Glutamatergic neuron (in vitro differentiated cells): Measurements from ENCODE around the gene EXOC6B. TPM values are rescaled to one million over a fixed set of nuclear protein-coding genes. Genes with fewer than 3 reads are reported as not detected.

Experiments used
- DNase-seq: peaks from one replicate; pipeline ENCODE4 v3.0.0; 2022
- H3K27ac Mint-ChIP-seq: one replicate; pipeline ENCODE4 v1.8.0; 2020; ENCODE audit warnings: mild to moderate bottlenecking, mixed read lengths, inconsistent platforms; ENCODE audit not compliant: unreplicated experiment
- H3K27me3 Mint-ChIP-seq: one replicate; pipeline ENCODE4 v1.8.0; 2020; ENCODE audit warnings: mild to moderate bottlenecking, moderate library complexity, mixed read lengths, inconsistent platforms; ENCODE audit not compliant: unreplicated experiment
- H3K36me3 Mint-ChIP-seq: one replicate; pipeline ENCODE4 v1.8.0; 2020; ENCODE audit warnings: mild to moderate bottlenecking, mixed read lengths, inconsistent platforms; ENCODE audit not compliant: unreplicated experiment
- H3K4me1 Mint-ChIP-seq: one replicate; pipeline ENCODE4 v1.8.0; 2020; ENCODE audit warnings: mild to moderate bottlenecking, low read depth, mixed read lengths, inconsistent platforms; ENCODE audit not compliant: unreplicated experiment
- H3K4me3 Mint-ChIP-seq: one replicate; pipeline ENCODE4 v1.8.0; 2020; ENCODE audit warnings: mild to moderate bottlenecking, mixed read lengths, inconsistent platforms; ENCODE audit not compliant: unreplicated experiment
- H3K9me3 Mint-ChIP-seq: one replicate; pipeline ENCODE4 v1.8.0; 2020; ENCODE audit warnings: mild to moderate bottlenecking, moderate library complexity, mixed read lengths, inconsistent platforms; ENCODE audit not compliant: unreplicated experiment
- CTCF ChIP-seq: fragments of 200-600 bp; sonication (generic); IDR thresholded peaks from one replicate; pipeline ENCODE4 v1.5.0; 2021; ENCODE audit not compliant: partially characterized antibody, unreplicated experiment
- total RNA-seq: library from RNA; stranded (reverse); fragmentation: NEBNext Ultra II Directional; extraction: Animal tissue kit (Norgen Biotek cat#: 25700); gene quantifications from one replicate; pipeline ENCODE4 v1.2.1, GENCODE V29; 2021; ENCODE audit not compliant: unreplicated experiment

EXOC6B gene
- total RNA-seq, 1 donor from 2014 or later = 34.5 TPM

GRCh38 chr2:72271276-72271614, 554.6 kb downstream of the EXOC6B start:
- H3K4me1 Mint-ChIP-seq = no peaks in the 10 kb centered on the region
- no peak for DNase-seq
- no peaks in the 10 kb centered on the region for H3K36me3 Mint-ChIP-seq
- H3K27me3 Mint-ChIP-seq = no peaks in the 10 kb centered on the region
- no peak overlapping the region for H3K4me3 Mint-ChIP-seq
- H3K27ac Mint-ChIP-seq = no peak overlapping the region
- H3K9me3 Mint-ChIP-seq = peaks cover 2% of the 10 kb centered on the region
- TF ChIP-seq CTCF = no peak

GRCh38 chr2:72270556-72271275, 555.1 kb downstream of the EXOC6B start:
- Mint-ChIP-seq H3K27me3 (no peaks in the 10 kb centered on the region), H3K9me3 (peaks cover 2% of the 10 kb centered on the region), H3K4me3 (no peak overlapping the region), H3K4me1 (no peaks in the 10 kb centered on the region), H3K36me3 (no peaks in the 10 kb centered on the region), H3K27ac (no peak overlapping the region)
- no peak for DNase-seq
- TF ChIP-seq CTCF = no peak

- no peaks in the 10 kb centered on the region for H3K9me3 Mint-ChIP-seq
- H3K4me1 Mint-ChIP-seq = peaks cover 3% of the 10 kb centered on the region
- H3K4me3 Mint-ChIP-seq = no peak overlapping the region
- no peak overlapping the region for H3K27ac Mint-ChIP-seq
- H3K27me3 Mint-ChIP-seq = no peaks in the 10 kb centered on the region
- H3K36me3 Mint-ChIP-seq = no peaks in the 10 kb centered on the region
- TF ChIP-seq CTCF = no peak
- no peak for DNase-seq
Measured at GRCh38 chr2:72263776-72264060, 562.1 kb downstream of the EXOC6B start.

GRCh38 chr2:72263043-72263775, 562.6 kb downstream of the EXOC6B start:
- no peak for DNase-seq
- Mint-ChIP-seq H3K4me3 (no peak overlapping the region), H3K36me3 (no peaks in the 10 kb centered on the region), H3K27ac (no peak overlapping the region), H3K9me3 (no peaks in the 10 kb centered on the region), H3K4me1 (peaks cover 3% of the 10 kb centered on the region), H3K27me3 (no peaks in the 10 kb centered on the region)
- TF ChIP-seq CTCF = no peak

- no peak overlapping the region for H3K4me3 Mint-ChIP-seq
- H3K9me3 Mint-ChIP-seq = no peaks in the 10 kb centered on the region
- DNase-seq = no peak
- peaks cover 11% of the 10 kb centered on the region for H3K4me1 Mint-ChIP-seq
- TF ChIP-seq CTCF = no peak
- H3K27ac Mint-ChIP-seq = no peak overlapping the region
- no peaks in the 10 kb centered on the region for H3K36me3 Mint-ChIP-seq
- no peaks in the 10 kb centered on the region for H3K27me3 Mint-ChIP-seq
Measured at GRCh38 chr2:72261076-72261475, 564.8 kb downstream of the EXOC6B start.
